CD4-positive, alpha-beta T cell treated with Interleukin-10 for 1 hour (primary cell): ENCODE results near the gene BCAP29.
"Not testable (repeated sequence)": the region's sequence is repeated elsewhere in the genome, so short reads cannot be mapped to it uniquely, and the experiment has no call there.

ENCODE experiments used
- DNase-seq: peaks from one replicate; pipeline ENCODE4 v3.0.0-alpha.2; 2020

BCAP29 gene

GRCh38 chr7:107579885-107580715 lies at the start of gene BCAP29:
Gene BCAP29 (plus strand): TSS chr7:107580246. CDS start chr7:107580773, 527 bp downstream.
- DNase-seq: peak; percentile 67

- no peak for DNase-seq
These were observed 49.3 kb upstream of the BCAP29 start for GRCh38 chr7:107530751-107531150.

- DNase-seq: no peak
These were observed 45.9 kb upstream of the BCAP29 start for GRCh38 chr7:107534139-107534538.

- DNase-seq: not testable (repeated sequence)
These were observed 42.8 kb upstream of the BCAP29 start for GRCh38 chr7:107537228-107537627.

GRCh38 chr7:107538001-107538400 lies 42.0 kb upstream of the BCAP29 start:
- no peak for DNase-seq

- no peak for DNase-seq
These were observed 36.6 kb upstream of the BCAP29 start for GRCh38 chr7:107543338-107543993.

- no peak for DNase-seq
These were observed 35.0 kb upstream of the BCAP29 start for GRCh38 chr7:107544848-107545591.

GRCh38 chr7:107551936-107552335 lies 28.1 kb upstream of the BCAP29 start:
- no peak for DNase-seq

GRCh38 chr7:107555893-107556292 lies 24.2 kb upstream of the BCAP29 start:
- no peak for DNase-seq

- DNase-seq: no peak
These were observed 20.2 kb upstream of the BCAP29 start for GRCh38 chr7:107559864-107560263.

GRCh38 chr7:107560898-107561516 lies 19.0 kb upstream of the BCAP29 start:
- peak; percentile 47 for DNase-seq

GRCh38 chr7:107563081-107563774 lies 16.8 kb upstream of the BCAP29 start:
- no peak for DNase-seq

- DNase-seq: peak; percentile 86
These were observed 16.1 kb upstream of the BCAP29 start, which contains the start of the genes COG5 and DUS4L for GRCh38 chr7:107563775-107564552. Gene COG5 (minus strand): TSS chr7:107563920. CDS start chr7:107563896, 24 bp downstream. Gene DUS4L (plus strand): TSS chr7:107563971. CDS start chr7:107567071, 3,100 bp downstream.

- no peak for DNase-seq
These were observed 15.3 kb upstream of the BCAP29 start for GRCh38 chr7:107564553-107565298.

GRCh38 chr7:107570298-107570697 lies 9.7 kb upstream of the BCAP29 start:
- DNase-seq: no peak

- no peak for DNase-seq
These were observed 6.5 kb upstream of the BCAP29 start for GRCh38 chr7:107573537-107573936.

- DNase-seq: no peak
These were observed 527 bp upstream of the BCAP29 start for GRCh38 chr7:107579554-107579884.

- DNase-seq: no peak
These were observed 804 bp downstream of the BCAP29 start for GRCh38 chr7:107580716-107581383.

GRCh38 chr7:107581387-107582013 lies 1.5 kb downstream of the BCAP29 start:
- DNase-seq: no peak

- no peak for DNase-seq
These were observed 2.8 kb downstream of the BCAP29 start for GRCh38 chr7:107582875-107583274.
